Ishikawa (cell line): Measurements from ENCODE around the gene AVPR1A.

Experiments used
- CEBPB ChIP-seq: IDR thresholded peaks from 2 replicates; pipeline ENCODE4 v1.6.1; 2012
- CREB1 ChIP-seq: IDR thresholded peaks from 2 replicates; pipeline ENCODE4 v1.6.1; 2012; ENCODE audit warnings: low read depth
- EGR1 ChIP-seq: IDR thresholded peaks from 2 replicates; pipeline ENCODE4 v1.6.1; 2012
- EP300 ChIP-seq: IDR thresholded peaks from 2 replicates; pipeline ENCODE4 v1.6.1; 2012; ENCODE audit warnings: borderline replicate concordance
- FOXM1 ChIP-seq: IDR thresholded peaks from 2 replicates; pipeline ENCODE4 v1.6.1; 2012; ENCODE audit warnings: low read depth, borderline replicate concordance
- NFIC ChIP-seq: IDR thresholded peaks from 2 replicates; pipeline ENCODE4 v1.6.1; 2012
- RAD21 ChIP-seq: IDR thresholded peaks from 2 replicates; pipeline ENCODE4 v1.6.1; 2012; ENCODE audit warnings: low read depth
- TAF1 ChIP-seq: IDR thresholded peaks from 2 replicates; pipeline ENCODE4 v1.6.1; 2012; ENCODE audit warnings: low read depth, mild to moderate bottlenecking
- TCF12 ChIP-seq: IDR thresholded peaks from 2 replicates; pipeline ENCODE4 v1.6.1; 2012; ENCODE audit warnings: low read depth
- TEAD4 ChIP-seq: IDR thresholded peaks from 2 replicates; pipeline ENCODE4 v1.6.1; 2012
- YY1 ChIP-seq: IDR thresholded peaks from 2 replicates; pipeline ENCODE4 v1.6.1; 2012; ENCODE audit warnings: low read depth
- ZBTB7A ChIP-seq: IDR thresholded peaks from 2 replicates; pipeline ENCODE4 v1.6.1; 2012; ENCODE audit warnings: low read depth
- TF ChIP-seq, protein P1 (sequence below): IDR thresholded peaks from 2 replicates; pipeline ENCODE4 v1.6.1; 2012
- TF ChIP-seq, protein P2 (sequence below): IDR thresholded peaks from 2 replicates; pipeline ENCODE4 v1.6.1; 2012; ENCODE audit warnings: low read depth, mild to moderate bottlenecking
- TF ChIP-seq, protein P3 (sequence below): IDR thresholded peaks from 2 replicates; pipeline ENCODE4 v1.6.1; 2012

The AVPR1A gene

GRCh38 chr12:63133981-63134380 is 17.0 kb downstream of the AVPR1A start:
- TF ChIP-seq TCF12 (no peak), CEBPB (no peak), EP300 (no peak), RAD21 (no peak), CREB1 (no peak), YY1 (no peak), TAF1 (no peak), FOXM1 (no peak), EGR1 (no peak)
- TF ChIP-seq, protein P1, sequence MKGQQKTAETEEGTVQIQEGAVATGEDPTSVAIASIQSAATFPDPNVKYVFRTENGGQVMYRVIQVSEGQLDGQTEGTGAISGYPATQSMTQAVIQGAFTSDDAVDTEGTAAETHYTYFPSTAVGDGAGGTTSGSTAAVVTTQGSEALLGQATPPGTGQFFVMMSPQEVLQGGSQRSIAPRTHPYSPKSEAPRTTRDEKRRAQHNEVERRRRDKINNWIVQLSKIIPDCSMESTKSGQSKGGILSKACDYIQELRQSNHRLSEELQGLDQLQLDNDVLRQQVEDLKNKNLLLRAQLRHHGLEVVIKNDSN: no peak
- TF ChIP-seq, protein P2, sequence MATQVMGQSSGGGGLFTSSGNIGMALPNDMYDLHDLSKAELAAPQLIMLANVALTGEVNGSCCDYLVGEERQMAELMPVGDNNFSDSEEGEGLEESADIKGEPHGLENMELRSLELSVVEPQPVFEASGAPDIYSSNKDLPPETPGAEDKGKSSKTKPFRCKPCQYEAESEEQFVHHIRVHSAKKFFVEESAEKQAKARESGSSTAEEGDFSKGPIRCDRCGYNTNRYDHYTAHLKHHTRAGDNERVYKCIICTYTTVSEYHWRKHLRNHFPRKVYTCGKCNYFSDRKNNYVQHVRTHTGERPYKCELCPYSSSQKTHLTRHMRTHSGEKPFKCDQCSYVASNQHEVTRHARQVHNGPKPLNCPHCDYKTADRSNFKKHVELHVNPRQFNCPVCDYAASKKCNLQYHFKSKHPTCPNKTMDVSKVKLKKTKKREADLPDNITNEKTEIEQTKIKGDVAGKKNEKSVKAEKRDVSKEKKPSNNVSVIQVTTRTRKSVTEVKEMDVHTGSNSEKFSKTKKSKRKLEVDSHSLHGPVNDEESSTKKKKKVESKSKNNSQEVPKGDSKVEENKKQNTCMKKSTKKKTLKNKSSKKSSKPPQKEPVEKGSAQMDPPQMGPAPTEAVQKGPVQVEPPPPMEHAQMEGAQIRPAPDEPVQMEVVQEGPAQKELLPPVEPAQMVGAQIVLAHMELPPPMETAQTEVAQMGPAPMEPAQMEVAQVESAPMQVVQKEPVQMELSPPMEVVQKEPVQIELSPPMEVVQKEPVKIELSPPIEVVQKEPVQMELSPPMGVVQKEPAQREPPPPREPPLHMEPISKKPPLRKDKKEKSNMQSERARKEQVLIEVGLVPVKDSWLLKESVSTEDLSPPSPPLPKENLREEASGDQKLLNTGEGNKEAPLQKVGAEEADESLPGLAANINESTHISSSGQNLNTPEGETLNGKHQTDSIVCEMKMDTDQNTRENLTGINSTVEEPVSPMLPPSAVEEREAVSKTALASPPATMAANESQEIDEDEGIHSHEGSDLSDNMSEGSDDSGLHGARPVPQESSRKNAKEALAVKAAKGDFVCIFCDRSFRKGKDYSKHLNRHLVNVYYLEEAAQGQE: no peak
- TF ChIP-seq, protein P3, sequence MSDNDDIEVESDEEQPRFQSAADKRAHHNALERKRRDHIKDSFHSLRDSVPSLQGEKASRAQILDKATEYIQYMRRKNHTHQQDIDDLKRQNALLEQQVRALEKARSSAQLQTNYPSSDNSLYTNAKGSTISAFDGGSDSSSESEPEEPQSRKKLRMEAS: no peak

GRCh38 chr12:63132201-63132600 is 18.8 kb downstream of the AVPR1A start:
- TF ChIP-seq TAF1 (no peak), EGR1 (no peak), RAD21 (no peak), ZBTB7A (no peak), FOXM1 (no peak), EP300 (no peak), CEBPB (no peak), CREB1 (no peak), TEAD4 (no peak), YY1 (no peak), NFIC (no peak), TCF12 (no peak)
- TF ChIP-seq, protein P3: no peak
- TF ChIP-seq, protein P2: no peak
- TF ChIP-seq, protein P1: no peak

DNA sequence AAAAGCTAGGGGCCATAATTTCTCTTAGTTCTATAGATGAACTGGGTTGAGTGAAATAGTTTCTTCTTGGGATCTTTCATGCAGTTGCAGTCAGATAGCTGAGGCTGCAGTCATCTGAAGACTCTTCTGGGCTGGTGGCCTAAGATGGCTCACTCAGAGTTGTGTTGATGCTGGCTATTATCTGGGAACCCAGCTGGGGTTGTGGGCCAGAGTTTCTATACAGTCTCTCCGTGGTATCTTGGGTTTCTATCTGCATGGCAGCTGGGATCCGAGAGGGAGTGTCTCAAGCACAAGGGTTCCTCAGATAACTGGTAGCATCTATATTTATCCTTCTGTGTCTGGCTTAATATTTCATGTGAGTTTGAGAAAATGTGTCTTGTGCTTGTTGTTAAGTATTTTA is 21.1 kb downstream of the AVPR1A start:
- TF ChIP-seq CREB1: no peak

GRCh38 chr12:63124778-63125177 is 26.2 kb downstream of the AVPR1A start:
- no peak for TF ChIP-seq EGR1
- no peak for TF ChIP-seq CEBPB
- no peak for TF ChIP-seq TEAD4
- no peak for TF ChIP-seq TCF12
- no peak for TF ChIP-seq YY1
- TF ChIP-seq, protein P3: no peak
- TF ChIP-seq, protein P1: no peak
- no peak for TF ChIP-seq TAF1
- TF ChIP-seq CREB1: no peak
- TF ChIP-seq ZBTB7A: no peak
- TF ChIP-seq RAD21: no peak
- TF ChIP-seq FOXM1: no peak

GRCh38 chr12:63103494-63104131 is 47.4 kb downstream of the AVPR1A start:
- TF ChIP-seq TEAD4: no peak
- TF ChIP-seq, protein P3: no peak
- peak; percentile 88 for TF ChIP-seq RAD21
